ENCODE results near the gene COLEC11. TPM values are rescaled to one million over a fixed set of nuclear protein-coding genes. Genes with fewer than 3 reads are reported as not detected.

The COLEC11 gene
- total and polyA plus RNA-seq, 9 of the 15 experiments (the other 6 are each of a cell fraction or from before 2014, with no cell fraction given): 0.32 to 4.3 (median 1.8) TPM

GRCh38 chr2:3558205-3559014, 36.5 kb upstream of the COLEC11 start, which contains the start of gene RNASEH1 (continued):
- TF ChIP-seq MGA (IDR thresholded peaks at IDR 0.05): peak; percentile 98
- TF ChIP-seq ZNF655 (CRISPR knock-in tag; IDR thresholded peaks at IDR 0.05): no peak
- TF ChIP-seq SMAD3 (CRISPR knock-in tag; conservative IDR thresholded peaks at IDR 0.05): no peak; the same call in 1 of the 2 replicates
- no peak for TF ChIP-seq NR4A1 (CRISPR knock-in tag; IDR thresholded peaks at IDR 0.05)
- TF ChIP-seq NR4A1 (tag; IDR thresholded peaks at IDR 0.05): no peak
- TF ChIP-seq MYC (IDR thresholded peaks at IDR 0.05; ENCODE audit: low read depth, low read length): peak; percentile 89
- TF ChIP-seq MYC (CRISPR knock-in tag; IDR thresholded peaks at IDR 0.05; ENCODE audit: borderline replicate concordance, low read depth): peak; percentile 51; the same call in 1 of the 2 replicates
